SU-DHL-6 (cell line): ENCODE measurements around the gene EPC1.

Experiments
- EZH2phosphoT487 ChIP-seq: fragments of 200-600 bp; sonication (generic), shearing (Covaris generic); conservative IDR thresholded peaks from 2 replicates; pipeline ENCODE4 v1.6.1; 2018; ENCODE audit warnings: mild to moderate bottlenecking, antibody characterized with exemption, low read length, moderate library complexity, mixed read lengths
- TF ChIP-seq, protein P1 (sequence below): fragments of 200-600 bp; sonication (generic); IDR thresholded peaks from one replicate; pipeline ENCODE4 v1.5.1; 2017; ENCODE audit warnings: antibody characterized with exemption, mild to moderate bottlenecking, low read length, moderate library complexity; ENCODE audit not compliant: insufficient read depth, poor library complexity, severe bottlenecking

DNA sequence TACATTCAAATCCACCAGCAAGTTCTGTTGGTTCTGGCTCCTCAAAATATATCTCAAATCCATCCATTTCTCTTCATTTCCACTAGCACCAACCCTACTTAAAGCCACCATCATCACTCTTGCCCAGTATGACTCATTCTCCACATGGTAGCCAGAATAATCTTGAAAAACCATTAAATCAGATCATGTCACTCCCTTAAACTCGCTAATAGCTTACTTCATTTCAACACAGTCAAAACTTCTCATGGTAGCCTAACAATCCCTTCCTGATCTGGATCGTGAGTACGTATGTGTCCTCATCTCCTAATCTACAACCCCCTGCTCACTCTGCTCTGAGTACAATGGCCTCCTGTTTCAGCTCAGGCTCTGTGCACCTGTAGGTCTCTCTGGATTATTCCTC lies 8.7 kb downstream of the EPC1 start:
- TF ChIP-seq, protein P1, sequence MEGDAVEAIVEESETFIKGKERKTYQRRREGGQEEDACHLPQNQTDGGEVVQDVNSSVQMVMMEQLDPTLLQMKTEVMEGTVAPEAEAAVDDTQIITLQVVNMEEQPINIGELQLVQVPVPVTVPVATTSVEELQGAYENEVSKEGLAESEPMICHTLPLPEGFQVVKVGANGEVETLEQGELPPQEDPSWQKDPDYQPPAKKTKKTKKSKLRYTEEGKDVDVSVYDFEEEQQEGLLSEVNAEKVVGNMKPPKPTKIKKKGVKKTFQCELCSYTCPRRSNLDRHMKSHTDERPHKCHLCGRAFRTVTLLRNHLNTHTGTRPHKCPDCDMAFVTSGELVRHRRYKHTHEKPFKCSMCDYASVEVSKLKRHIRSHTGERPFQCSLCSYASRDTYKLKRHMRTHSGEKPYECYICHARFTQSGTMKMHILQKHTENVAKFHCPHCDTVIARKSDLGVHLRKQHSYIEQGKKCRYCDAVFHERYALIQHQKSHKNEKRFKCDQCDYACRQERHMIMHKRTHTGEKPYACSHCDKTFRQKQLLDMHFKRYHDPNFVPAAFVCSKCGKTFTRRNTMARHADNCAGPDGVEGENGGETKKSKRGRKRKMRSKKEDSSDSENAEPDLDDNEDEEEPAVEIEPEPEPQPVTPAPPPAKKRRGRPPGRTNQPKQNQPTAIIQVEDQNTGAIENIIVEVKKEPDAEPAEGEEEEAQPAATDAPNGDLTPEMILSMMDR = no peak
- TF ChIP-seq EZH2phosphoT487 = no peak
